Spleen (tissue), 11 donors: Measurements from ENCODE around the gene UNC45B. TPM values are rescaled to one million over a fixed set of nuclear protein-coding genes. Genes with fewer than 3 reads are reported as not detected.

Experiments used
- DNase-seq: peaks from one replicate; pipeline ENCODE4 v3.0.0-alpha.2; 2020
- H3K27ac ChIP-seq, 8 donors: fragments of 200-600 bp; sonication (generic) in 7 of 8; 1 replicate in 4 of 8; 2 replicates in 4 of 8; pipeline versions ENCODE4 v1.5.0 to v1.8.0; 2016 to 2021; ENCODE audit warnings: inconsistent platforms in 4 of 8, mild to moderate bottlenecking in 4 of 8, moderate library complexity in 1 of 8
- H3K27me3 ChIP-seq, 7 donors: fragments of 200-600 bp; sonication (generic) in 6 of 7; replicated peaks in 1 of 7; 1 replicate in 4 of 7; 2 replicates in 3 of 7; pipeline versions ENCODE4 v1.5.0 to v1.8.0; 2016 to 2021; ENCODE audit warnings: inconsistent platforms in 3 of 7, mild to moderate bottlenecking in 1 of 7
- H3K36me3 ChIP-seq, 6 donors: fragments of 200-600 bp; sonication (generic) in 5 of 6; 1 replicate in 4 of 6; 2 replicates in 2 of 6; pipeline versions ENCODE4 v1.5.0 to v1.8.0; 2016 to 2021; ENCODE audit warnings: inconsistent platforms in 2 of 6
- H3K4me1 ChIP-seq, 6 donors: fragments of 200-600 bp; sonication (generic) in 5 of 6; 1 replicate in 3 of 6; 2 replicates in 3 of 6; pipeline versions ENCODE4 v1.5.0 to v1.8.0; 2016 to 2021; ENCODE audit warnings: inconsistent platforms in 3 of 6
- H3K4me3 ChIP-seq, 8 donors: fragments of 200-600 bp; sonication (generic) in 7 of 8; 1 replicate in 4 of 8; 2 replicates in 4 of 8; pipeline versions ENCODE4 v1.5.0 to v1.8.0; 2016 to 2021; ENCODE audit warnings: inconsistent platforms in 4 of 8, mild to moderate bottlenecking in 4 of 8, moderate library complexity in 2 of 8
- H3K9me3 ChIP-seq, 8 donors: fragments of 200-600 bp; sonication (generic) in 7 of 8; 1 replicate in 4 of 8; 2 replicates in 4 of 8; pipeline versions ENCODE4 v1.5.0 to v1.8.0; 2016 to 2021; ENCODE audit warnings: inconsistent platforms in 4 of 8
- POLR2A ChIP-seq, 3 donors: fragments of 450-650 bp; IDR thresholded peaks; one replicate each; pipeline ENCODE4 v1.5.1; 2017; ENCODE audit warnings: antibody characterized with exemption in 3 of 3, mild to moderate bottlenecking in 1 of 3
- POLR2AphosphoS5 ChIP-seq, 3 donors: sonication (generic); formaldehyde crosslinking; IDR thresholded peaks; one replicate each; pipeline ENCODE4 v1.5.1; 2017; ENCODE audit warnings: antibody characterized with exemption in 3 of 3
- WGBS, 5 donors: extraction: QIAGEN DNeasy Blood & Tissue Kit in 3 of 5; methylation state at CpG; one replicate each; pipeline versions ENCODE4 v1.1.5 to v1.1.7; 2013 to 2018; 5-methylcytosine and 5-hydroxymethylcytosine counted together
- intact Hi-C: fragments of 100-400 bp; cut with DNase I; formaldehyde crosslinking; loops from one replicate; pipeline ENCODE4 v1.15.0; 2023; ENCODE audit warnings: low total_unique reads
- polyA plus RNA-seq, 3 donors: library from polyadenylated mRNA; stranded (reverse); fragments of 200-250 nt; gene quantifications; one replicate each; pipeline ENCODE4 v1.2.1, GENCODE V29; 2013
- total RNA-seq, 7 donors: library from RNA; depleted of rRNA in 3 of 7; stranded (reverse); fragments of >200 nt in 3 of 7; fragmentation: NEBNext Ultra II Directional in 4 of 7; extraction: Animal tissue kit (Norgen Biotek cat#: 25700) in 4 of 7; gene quantifications; one replicate each; pipeline versions ENCODE4 v1.1.0 to v1.2.1, GENCODE V29; 2016 to 2021
- TF ChIP-seq, protein P1 (sequence below), 11 experiments: fragments of 200-600 bp in 7 of 11; fragments of 450-650 bp in 4 of 11; sonication (generic) in 4 of 11; IDR thresholded peaks in 8 of 11; conservative IDR thresholded peaks in 3 of 11; 1 replicate in 7 of 11; 2 replicates in 4 of 11; pipeline versions ENCODE4 v1.4.0 to v1.8.0; 2016 to 2021; ENCODE audit warnings: antibody characterized with exemption in 11 of 11, inconsistent platforms in 4 of 11, mild to moderate bottlenecking in 1 of 11
- donor health status: healthy with polysubstance abuse.
- donor health status: DM: no; HTN: no; CAD: no; lungs with moderate emphysema.
- donor health status: DM: no; HTN: no; CAD: no.
- donor health status: Bipolar disorder and iron deficiency.
- donor health status: healthy.
- donor health status: DM: no; HTN: no; CAD: no.
- donor health status: DM: yes; HTN: yes; CAD: no.

The UNC45B gene
- total and polyA plus RNA-seq, 10 donors, result 0.08 to 3.9 (median 1.8) TPM

DNA sequence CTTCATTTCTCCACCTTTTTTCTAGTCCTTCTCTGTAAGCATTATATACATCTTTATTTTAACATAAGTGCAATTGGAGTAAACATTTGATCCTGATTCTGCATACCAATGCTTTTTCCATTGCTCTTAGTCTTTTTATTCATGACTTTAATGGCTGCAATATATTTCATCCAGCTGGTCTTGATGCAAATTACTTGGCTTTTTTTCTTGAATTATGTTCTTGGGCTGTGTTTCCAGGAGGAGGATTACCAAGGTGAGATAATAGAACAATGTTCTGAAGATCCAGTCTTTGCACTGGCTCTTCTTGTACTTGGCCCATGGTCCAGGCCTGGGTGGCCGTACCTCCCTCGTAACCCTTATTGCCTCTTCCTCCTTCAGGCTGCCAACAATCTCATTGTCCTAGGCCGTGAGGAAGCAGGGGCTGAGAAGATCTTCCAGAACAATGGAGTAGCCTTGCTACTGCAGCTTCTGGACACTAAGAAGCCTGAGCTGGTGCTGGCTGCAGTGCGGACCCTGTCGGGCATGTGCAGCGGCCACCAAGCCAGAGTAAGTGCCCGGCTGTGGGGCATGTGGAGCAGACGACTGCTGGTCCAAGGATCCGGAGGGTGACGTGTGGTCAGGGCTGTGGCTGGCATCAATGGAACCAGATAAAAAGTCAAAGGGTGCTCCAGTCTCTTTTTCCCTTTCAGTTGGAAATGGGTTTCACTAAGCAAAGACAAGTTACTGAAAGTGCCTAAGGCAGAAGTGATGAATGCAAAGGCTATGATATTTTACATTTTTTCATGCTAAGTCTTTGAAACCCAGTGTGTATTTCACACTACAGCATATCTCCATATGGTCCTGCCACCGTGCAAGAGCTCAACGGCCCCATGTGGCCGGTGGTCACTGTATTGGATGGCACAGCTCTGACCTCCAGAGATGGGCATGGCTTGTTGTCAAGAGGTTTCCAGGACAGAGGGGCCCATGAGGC is 6.9 kb downstream of the UNC45B start:
- peaks cover 0 to 6% (median 1%) of the 10 kb centered on the region in 6 donors for H3K4me1 ChIP-seq
- H3K36me3 ChIP-seq, result no peaks in the 10 kb centered on the region
- DNase-seq, result peak; percentile 68
- no peaks in the 10 kb centered on the region for H3K9me3 ChIP-seq
- no peak for TF ChIP-seq POLR2A (IDR thresholded peaks at IDR 0.05)
- no peak overlapping the region for H3K4me3 ChIP-seq
- 92 to 96% (median 94%) methylated on average over 13 of the region's 13 CpGs for WGBS, 5 donors
- H3K27me3 ChIP-seq, result no peaks in the 10 kb centered on the region
- intact Hi-C loops, result no loop called here
- no peak overlapping the region for H3K27ac ChIP-seq

DNA sequence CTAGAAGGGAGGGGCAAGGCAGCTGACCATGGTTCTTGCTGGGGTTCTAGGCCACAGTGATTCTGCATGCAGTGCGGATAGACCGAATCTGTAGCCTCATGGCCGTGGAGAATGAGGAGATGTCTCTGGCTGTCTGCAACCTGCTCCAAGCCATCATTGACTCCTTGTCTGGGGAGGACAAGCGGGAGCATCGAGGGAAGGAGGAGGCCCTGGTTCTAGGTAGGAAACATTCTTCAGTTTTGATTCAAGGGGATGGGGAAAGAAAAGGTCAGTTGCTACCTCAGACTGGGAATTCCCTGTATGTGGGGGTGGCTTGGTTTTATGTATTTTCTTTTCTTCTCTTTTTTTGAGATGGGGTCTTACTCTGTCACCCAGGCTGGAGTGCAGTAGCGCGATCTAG is 7.6 kb downstream of the UNC45B start:
- WGBS, 5 donors, result 93 to 97% (median 96%) methylated on average over 7 of the region's 7 CpGs
- TF ChIP-seq POLR2A (IDR thresholded peaks at IDR 0.05), result no peak
- TF ChIP-seq POLR2AphosphoS5 (IDR thresholded peaks at IDR 0.05), result no peak
- TF ChIP-seq, protein P1, sequence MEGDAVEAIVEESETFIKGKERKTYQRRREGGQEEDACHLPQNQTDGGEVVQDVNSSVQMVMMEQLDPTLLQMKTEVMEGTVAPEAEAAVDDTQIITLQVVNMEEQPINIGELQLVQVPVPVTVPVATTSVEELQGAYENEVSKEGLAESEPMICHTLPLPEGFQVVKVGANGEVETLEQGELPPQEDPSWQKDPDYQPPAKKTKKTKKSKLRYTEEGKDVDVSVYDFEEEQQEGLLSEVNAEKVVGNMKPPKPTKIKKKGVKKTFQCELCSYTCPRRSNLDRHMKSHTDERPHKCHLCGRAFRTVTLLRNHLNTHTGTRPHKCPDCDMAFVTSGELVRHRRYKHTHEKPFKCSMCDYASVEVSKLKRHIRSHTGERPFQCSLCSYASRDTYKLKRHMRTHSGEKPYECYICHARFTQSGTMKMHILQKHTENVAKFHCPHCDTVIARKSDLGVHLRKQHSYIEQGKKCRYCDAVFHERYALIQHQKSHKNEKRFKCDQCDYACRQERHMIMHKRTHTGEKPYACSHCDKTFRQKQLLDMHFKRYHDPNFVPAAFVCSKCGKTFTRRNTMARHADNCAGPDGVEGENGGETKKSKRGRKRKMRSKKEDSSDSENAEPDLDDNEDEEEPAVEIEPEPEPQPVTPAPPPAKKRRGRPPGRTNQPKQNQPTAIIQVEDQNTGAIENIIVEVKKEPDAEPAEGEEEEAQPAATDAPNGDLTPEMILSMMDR (IDR thresholded peaks at IDR 0.05 in 8 of 11, conservative IDR thresholded peaks at IDR 0.05 in 3 of 11), result no peak
- Histone ChIP-seq H3K27ac (no peak overlapping the region), H3K4me3 (no peak overlapping the region), H3K36me3 (no peaks in the 10 kb centered on the region), H3K9me3 (no peaks in the 10 kb centered on the region), H3K4me1 (peaks cover 0 to 13% (median 6%) of the 10 kb centered on the region in 6 donors), H3K27me3 (no peaks in the 10 kb centered on the region)
- intact Hi-C loops, result no loop called here
- DNase-seq, result no peak

DNA sequence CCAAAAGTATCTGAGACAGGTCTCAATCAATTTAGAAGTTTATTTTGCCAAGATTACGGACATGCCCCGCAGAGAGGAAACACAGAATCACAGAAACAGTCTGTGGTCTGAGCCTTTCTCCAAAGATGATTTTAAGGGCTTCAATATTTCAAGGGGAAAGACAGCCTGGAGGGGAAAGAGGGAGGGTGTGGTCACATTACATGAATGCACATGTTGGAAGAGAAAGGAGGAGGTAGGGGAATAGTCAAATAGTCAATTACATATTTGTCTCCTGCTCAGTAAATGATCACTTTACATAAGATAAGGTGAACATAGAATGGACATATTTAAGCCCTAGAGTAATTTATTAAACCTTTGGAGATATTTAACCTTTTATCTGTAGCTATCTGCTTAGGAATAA is 12.3 kb downstream of the UNC45B start:
- no peaks in the 10 kb centered on the region for H3K27me3 ChIP-seq
- DNase-seq, result no peak
- no peaks in the 10 kb centered on the region for H3K36me3 ChIP-seq
- 48 to 90% (median 78%) methylated on average over 2 of the region's 2 CpGs for WGBS, 5 donors
- no peak for TF ChIP-seq POLR2A (IDR thresholded peaks at IDR 0.05)
- TF ChIP-seq, protein P1 (IDR thresholded peaks at IDR 0.05 in 8 of 11, conservative IDR thresholded peaks at IDR 0.05 in 3 of 11), result no peak
- TF ChIP-seq POLR2AphosphoS5 (IDR thresholded peaks at IDR 0.05), result no peak
- H3K9me3 ChIP-seq, result no peaks in the 10 kb centered on the region
- intact Hi-C loops, result loop anchor here (10.0 kb wide), 1 partner anchor 585 kb away; no protein-coding TSS in a partner anchor
- H3K4me1 ChIP-seq, result peaks cover 0 to 40% (median 17%) of the 10 kb centered on the region in 6 donors
- no peak overlapping the region for H3K4me3 ChIP-seq
- H3K27ac ChIP-seq, result peak overlapping the region in 5 of 8 donors; percentile 28 to 80 (median 71)

DNA sequence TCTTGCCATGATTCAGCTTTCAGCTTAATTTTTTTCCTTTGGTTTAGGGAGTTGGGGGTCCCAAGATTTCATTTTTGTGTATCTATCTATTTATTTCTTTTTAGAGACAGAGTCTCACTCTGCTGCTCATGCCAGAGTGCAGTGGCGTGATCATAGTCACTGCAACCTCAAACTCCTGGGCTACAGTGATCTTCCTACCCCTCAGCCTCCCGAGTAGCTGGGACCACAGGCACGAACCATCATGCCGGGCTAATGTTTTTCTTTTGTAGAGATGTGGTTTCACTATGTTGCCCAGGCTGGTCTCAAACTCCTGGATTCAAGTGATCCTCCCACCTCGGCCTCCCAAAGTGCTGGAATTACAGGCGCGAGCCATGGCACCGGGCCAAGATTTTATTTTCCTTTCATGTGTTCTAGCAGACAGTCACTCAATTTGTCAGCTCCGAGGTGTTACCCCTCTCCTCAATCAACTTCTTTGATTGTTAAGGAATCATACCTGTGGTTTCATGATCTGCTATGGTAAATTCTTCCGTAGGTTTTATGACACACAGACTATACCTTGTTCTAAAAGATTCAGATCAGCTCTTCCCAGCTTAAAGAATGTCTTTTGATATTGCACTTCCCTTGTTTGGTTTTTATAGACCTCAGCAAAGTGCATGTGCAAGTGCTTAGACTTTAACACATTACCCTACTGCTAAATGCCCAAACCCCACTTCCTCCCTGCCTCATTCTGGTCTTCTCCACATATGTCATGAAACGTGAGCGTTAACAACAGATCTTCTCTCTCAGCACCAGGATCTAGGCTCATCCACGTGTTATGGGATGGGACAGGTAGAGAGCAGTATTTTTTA is 13.0 kb downstream of the UNC45B start:
- no peaks in the 10 kb centered on the region for H3K27me3 ChIP-seq
- H3K4me3 ChIP-seq, result peak overlapping the region in 1 of 8 donors; percentile 40
- WGBS, 5 donors, result 69 to 79% (median 74%) methylated on average over 12 to 13 of the region's 13 CpGs
- H3K36me3 ChIP-seq, result no peaks in the 10 kb centered on the region
- no peaks in the 10 kb centered on the region for H3K9me3 ChIP-seq
- H3K27ac ChIP-seq, result peak overlapping the region in 6 of 8 donors; percentile 28 to 80 (median 66)
- DNase-seq, result peak; percentile 38
- TF ChIP-seq POLR2AphosphoS5 (IDR thresholded peaks at IDR 0.05) (peak in 1 of 3 donors; percentile 16), POLR2A (IDR thresholded peaks at IDR 0.05) (no peak)
- peaks cover 0 to 40% (median 17%) of the 10 kb centered on the region in 6 donors for H3K4me1 ChIP-seq
- intact Hi-C loops, result loop anchor here (10.0 kb wide), 1 partner anchor 584 kb away; no protein-coding TSS in a partner anchor
